ENCODE results near the gene PLEKHA6. TPM values are rescaled to one million over a fixed set of nuclear protein-coding genes. Genes with fewer than 3 reads are reported as not detected.

The PLEKHA6 gene
- total and polyA plus RNA-seq, 7 experiments from 2014 or later: 0.05 to 1.9 (median 0.46) TPM; not detected in 1

GRCh38 chr1:204343802-204344201 is 15.9 kb downstream of the PLEKHA6 start:
- Histone ChIP-seq H3K4me3 (ENCODE audit: low read length) (no peak overlapping the region), H3K36me3 (ENCODE audit: control insufficient read depth in 2 of 3, insufficient read depth in 3 of 3, low read length in 3 of 3) (no peaks in the 10 kb centered on the region), H3K9me3 (ENCODE audit: control insufficient read depth in 2 of 3, low read length in 3 of 3) (no peaks in the 10 kb centered on the region), H3K4me1 (ENCODE audit: control insufficient read depth in 2 of 2, insufficient read depth in 2 of 2, low read length in 2 of 2) (no peaks in the 10 kb centered on the region), H3K27me3 (ENCODE audit: control insufficient read depth in 2 of 2, insufficient read depth in 2 of 2, low read length in 2 of 2) (no peaks in the 10 kb centered on the region), H3K27ac (ENCODE audit: low read depth, low read length) (no peak overlapping the region)
- ATAC-seq (no peak), DNase-seq (no peak)
- intact Hi-C loops (cut with micrococcal nuclease): no loop called here
- Mint-ChIP-seq H3K27ac (no peak overlapping the region), H3K9me3 (no peaks in the 10 kb centered on the region), H3K36me3 (no peaks in the 10 kb centered on the region), H3K4me1 (no peaks in the 10 kb centered on the region), H3K27me3 (peaks cover 0 to 12% (median 0%) of the 10 kb centered on the region in 5 donors), H3K4me3 (no peak overlapping the region)
- CTCF ChIA-PET: no interaction called here
- POLR2A ChIA-PET: no interaction called here

- H3K27ac Mint-ChIP-seq: no peak overlapping the region
- ATAC-seq: no peak
- intact Hi-C loops (cut with micrococcal nuclease): no loop called here
- Histone ChIP-seq H3K4me1 (ENCODE audit: control insufficient read depth in 2 of 2, insufficient read depth in 2 of 2, low read length in 2 of 2) (no peaks in the 10 kb centered on the region), H3K27ac (ENCODE audit: low read depth, low read length) (no peak overlapping the region), H3K36me3 (ENCODE audit: control insufficient read depth in 2 of 3, insufficient read depth in 3 of 3, low read length in 3 of 3) (no peaks in the 10 kb centered on the region), H3K9me3 (ENCODE audit: control insufficient read depth in 2 of 3, low read length in 3 of 3) (no peaks in the 10 kb centered on the region), H3K4me3 (ENCODE audit: low read length) (no peak overlapping the region), H3K27me3 (ENCODE audit: control insufficient read depth in 2 of 2, insufficient read depth in 2 of 2, low read length in 2 of 2) (no peaks in the 10 kb centered on the region)
- no peak overlapping the region for H3K4me3 Mint-ChIP-seq
- H3K9me3 Mint-ChIP-seq: no peaks in the 10 kb centered on the region
- POLR2A ChIA-PET: no interaction called here
- H3K4me1 Mint-ChIP-seq: no peaks in the 10 kb centered on the region
- no peaks in the 10 kb centered on the region for H3K36me3 Mint-ChIP-seq
- CTCF ChIA-PET: no interaction called here
- H3K27me3 Mint-ChIP-seq: peaks cover 0 to 15% (median 0%) of the 10 kb centered on the region in 5 donors
- DNase-seq: no peak
Observed at GRCh38 chr1:204343247-204343646, 16.5 kb downstream of the PLEKHA6 start.

- no peaks in the 10 kb centered on the region for H3K36me3 Mint-ChIP-seq
- H3K27me3 Mint-ChIP-seq: peaks cover 0 to 16% (median 0%) of the 10 kb centered on the region in 5 donors
- POLR2A ChIA-PET: no interaction called here
Observed at GRCh38 chr1:204342310-204342709, 17.4 kb downstream of the PLEKHA6 start.

GRCh38 chr1:204341380-204341779 is 18.3 kb downstream of the PLEKHA6 start:
- no peak overlapping the region for H3K27ac ChIP-seq (ENCODE audit: low read depth, low read length)
- intact Hi-C loops (cut with micrococcal nuclease): no loop called here
- Mint-ChIP-seq H3K27me3 (peaks cover 0 to 16% (median 0%) of the 10 kb centered on the region in 5 donors), H3K27ac (no peak overlapping the region), H3K36me3 (no peaks in the 10 kb centered on the region), H3K9me3 (no peaks in the 10 kb centered on the region), H3K4me1 (no peaks in the 10 kb centered on the region), H3K4me3 (no peak overlapping the region)
- no peak overlapping the region for H3K4me3 ChIP-seq (ENCODE audit: low read length)
- H3K4me1 ChIP-seq (ENCODE audit: control insufficient read depth in 2 of 2, insufficient read depth in 2 of 2, low read length in 2 of 2): no peaks in the 10 kb centered on the region
- no peaks in the 10 kb centered on the region for H3K27me3 ChIP-seq (ENCODE audit: control insufficient read depth in 2 of 2, insufficient read depth in 2 of 2, low read length in 2 of 2)
- ChIA-PET CTCF (no interaction called here), POLR2A (no interaction called here)
- H3K9me3 ChIP-seq (ENCODE audit: control insufficient read depth in 2 of 3, low read length in 3 of 3): no peaks in the 10 kb centered on the region
- ATAC-seq: no peak
- H3K36me3 ChIP-seq (ENCODE audit: control insufficient read depth in 2 of 3, insufficient read depth in 3 of 3, low read length in 3 of 3): no peaks in the 10 kb centered on the region
- no peak for DNase-seq

More at GRCh38 chr1:204342310-204342709, 17.4 kb downstream of the PLEKHA6 start:
- ATAC-seq (no peak), DNase-seq (no peak)
- no peaks in the 10 kb centered on the region for H3K27me3 ChIP-seq (ENCODE audit: control insufficient read depth in 2 of 2, insufficient read depth in 2 of 2, low read length in 2 of 2)
- intact Hi-C loops (cut with micrococcal nuclease): no loop called here
- H3K4me1 ChIP-seq (ENCODE audit: control insufficient read depth in 2 of 2, insufficient read depth in 2 of 2, low read length in 2 of 2): no peaks in the 10 kb centered on the region
- H3K36me3 ChIP-seq (ENCODE audit: control insufficient read depth in 2 of 3, insufficient read depth in 3 of 3, low read length in 3 of 3): no peaks in the 10 kb centered on the region
- H3K4me3 ChIP-seq (ENCODE audit: low read length): no peak overlapping the region
- CTCF ChIA-PET: no interaction called here
- H3K9me3 ChIP-seq (ENCODE audit: control insufficient read depth in 2 of 3, low read length in 3 of 3): no peaks in the 10 kb centered on the region
- H3K4me1 Mint-ChIP-seq: no peaks in the 10 kb centered on the region
- no peak overlapping the region for H3K27ac ChIP-seq (ENCODE audit: low read depth, low read length)
- H3K27ac Mint-ChIP-seq: no peak overlapping the region
- no peak overlapping the region for H3K4me3 Mint-ChIP-seq
- H3K9me3 Mint-ChIP-seq: no peaks in the 10 kb centered on the region

GRCh38 chr1:204340081-204340889 is 19.4 kb downstream of the PLEKHA6 start:
- H3K4me3 Mint-ChIP-seq: no peak overlapping the region
- intact Hi-C loops (cut with micrococcal nuclease): no loop called here
- H3K4me1 Mint-ChIP-seq: no peaks in the 10 kb centered on the region
- Histone ChIP-seq H3K9me3 (ENCODE audit: control insufficient read depth in 2 of 3, low read length in 3 of 3) (no peaks in the 10 kb centered on the region), H3K4me1 (ENCODE audit: control insufficient read depth in 2 of 2, insufficient read depth in 2 of 2, low read length in 2 of 2) (no peaks in the 10 kb centered on the region), H3K4me3 (ENCODE audit: low read length) (no peak overlapping the region), H3K27me3 (ENCODE audit: control insufficient read depth in 2 of 2, insufficient read depth in 2 of 2, low read length in 2 of 2) (no peaks in the 10 kb centered on the region), H3K36me3 (ENCODE audit: control insufficient read depth in 2 of 3, insufficient read depth in 3 of 3, low read length in 3 of 3) (no peaks in the 10 kb centered on the region), H3K27ac (ENCODE audit: low read depth, low read length) (no peak overlapping the region)
- no peaks in the 10 kb centered on the region for H3K36me3 Mint-ChIP-seq
- ChIA-PET CTCF (interaction anchor here (0.8 kb wide), 1 partner anchor 23 kb away, joined by 4 read pairs; no protein-coding TSS in a partner anchor), POLR2A (no interaction called here)
- ATAC-seq (no peak), DNase-seq (no peak)
- no peak overlapping the region for H3K27ac Mint-ChIP-seq
- H3K27me3 Mint-ChIP-seq: peaks cover 0 to 16% (median 0%) of the 10 kb centered on the region in 5 donors
- no peaks in the 10 kb centered on the region for H3K9me3 Mint-ChIP-seq

GRCh38 chr1:204339541-204339940 is 20.2 kb downstream of the PLEKHA6 start:
- H3K36me3 ChIP-seq (ENCODE audit: control insufficient read depth in 2 of 3, insufficient read depth in 3 of 3, low read length in 3 of 3): no peaks in the 10 kb centered on the region
- Mint-ChIP-seq H3K9me3 (no peaks in the 10 kb centered on the region), H3K4me3 (no peak overlapping the region), H3K36me3 (no peaks in the 10 kb centered on the region), H3K4me1 (no peaks in the 10 kb centered on the region), H3K27me3 (peaks cover 0 to 16% (median 0%) of the 10 kb centered on the region in 5 donors), H3K27ac (no peak overlapping the region)
- H3K4me3 ChIP-seq (ENCODE audit: low read length): no peak overlapping the region
- no peaks in the 10 kb centered on the region for H3K4me1 ChIP-seq (ENCODE audit: control insufficient read depth in 2 of 2, insufficient read depth in 2 of 2, low read length in 2 of 2)
- DNase-seq (no peak), ATAC-seq (no peak)
- no peaks in the 10 kb centered on the region for H3K9me3 ChIP-seq (ENCODE audit: control insufficient read depth in 2 of 3, low read length in 3 of 3)
- POLR2A ChIA-PET: no interaction called here
- H3K27me3 ChIP-seq (ENCODE audit: control insufficient read depth in 2 of 2, insufficient read depth in 2 of 2, low read length in 2 of 2): no peaks in the 10 kb centered on the region
- intact Hi-C loops (cut with micrococcal nuclease): no loop called here
- CTCF ChIA-PET: no interaction called here
- H3K27ac ChIP-seq (ENCODE audit: low read depth, low read length): no peak overlapping the region

- Mint-ChIP-seq H3K36me3 (no peaks in the 10 kb centered on the region), H3K4me3 (no peak overlapping the region), H3K4me1 (no peaks in the 10 kb centered on the region), H3K9me3 (no peaks in the 10 kb centered on the region), H3K27me3 (peaks cover 0 to 18% (median 0%) of the 10 kb centered on the region in 5 donors), H3K27ac (no peak overlapping the region)
- DNase-seq (no peak), ATAC-seq (no peak)
- no peaks in the 10 kb centered on the region for H3K36me3 ChIP-seq (ENCODE audit: control insufficient read depth in 2 of 3, insufficient read depth in 3 of 3, low read length in 3 of 3)
- H3K9me3 ChIP-seq (ENCODE audit: control insufficient read depth in 2 of 3, low read length in 3 of 3): no peaks in the 10 kb centered on the region
- H3K4me3 ChIP-seq (ENCODE audit: low read length): no peak overlapping the region
- ChIA-PET POLR2A (no interaction called here), CTCF (no interaction called here)
- no peaks in the 10 kb centered on the region for H3K4me1 ChIP-seq (ENCODE audit: control insufficient read depth in 2 of 2, insufficient read depth in 2 of 2, low read length in 2 of 2)
- H3K27me3 ChIP-seq (ENCODE audit: control insufficient read depth in 2 of 2, insufficient read depth in 2 of 2, low read length in 2 of 2): no peaks in the 10 kb centered on the region
- intact Hi-C loops (cut with micrococcal nuclease): no loop called here
- H3K27ac ChIP-seq (ENCODE audit: low read depth, low read length): no peak overlapping the region
Observed at GRCh38 chr1:204338997-204339396, 20.7 kb downstream of the PLEKHA6 start.
